ENCODE data around the gene COPRS.

- TF ChIP-seq E2F4 (CRISPR knock-in tag; IDR thresholded peaks at IDR 0.05; ENCODE audit: borderline replicate concordance, low read depth) (no peak), ZNF396 (CRISPR knock-in tag; IDR thresholded peaks at IDR 0.05; ENCODE audit: borderline replicate concordance) (no peak), NFE2L1 (CRISPR knock-in tag; IDR thresholded peaks at IDR 0.05) (no peak), CTCF (IDR thresholded peaks at IDR 0.05) (no peak), FOXJ3 (CRISPR knock-in tag; IDR thresholded peaks at IDR 0.05; ENCODE audit: borderline replicate concordance) (no peak), CBFB (CRISPR knock-in tag; IDR thresholded peaks at IDR 0.05; ENCODE audit: low read depth) (no peak)
These were observed 29.1 kb upstream of the COPRS start for GRCh38 chr17:31888124-31888523.
